SK-N-DZ (cell line): ENCODE results near the gene DTNB.
A peak's percentile ranks its signal among the peaks of the same experiment; 100 is the strongest.
"Not testable (repeated sequence)": the region's sequence is repeated elsewhere in the genome, so short reads cannot be mapped to it uniquely, and the experiment has no call there.

Experiments
- DNase-seq: peaks from one replicate; pipeline ENCODE4 v3.0.0-alpha.2; 2015; ENCODE audit warnings: low spot score

DTNB gene

GRCh38 chr2:25546852-25547251, 126.5 kb downstream of the DTNB start:
- DNase-seq: no peak

GRCh38 chr2:25545899-25546298, 127.5 kb downstream of the DTNB start:
- DNase-seq: no peak

DNA sequence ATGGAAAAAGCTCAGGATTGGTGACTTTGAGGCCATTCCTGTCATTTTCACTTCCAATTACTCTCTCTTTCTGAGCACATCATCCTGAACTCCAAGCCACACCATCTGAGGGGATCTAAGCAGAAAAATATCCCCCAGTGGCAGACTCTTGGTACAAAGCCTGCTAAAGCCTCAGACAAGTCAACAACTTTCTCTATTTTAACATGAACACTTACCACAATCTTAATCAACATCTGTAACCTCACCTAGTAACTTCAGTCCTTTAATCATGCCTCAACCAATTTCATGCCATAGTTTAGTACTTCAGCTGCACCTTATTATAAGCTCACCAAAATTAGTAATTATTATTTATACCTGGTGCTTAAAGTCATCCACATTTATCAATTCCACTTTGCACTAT, 128.9 kb downstream of the DTNB start:
- DNase-seq: no peak

DNA sequence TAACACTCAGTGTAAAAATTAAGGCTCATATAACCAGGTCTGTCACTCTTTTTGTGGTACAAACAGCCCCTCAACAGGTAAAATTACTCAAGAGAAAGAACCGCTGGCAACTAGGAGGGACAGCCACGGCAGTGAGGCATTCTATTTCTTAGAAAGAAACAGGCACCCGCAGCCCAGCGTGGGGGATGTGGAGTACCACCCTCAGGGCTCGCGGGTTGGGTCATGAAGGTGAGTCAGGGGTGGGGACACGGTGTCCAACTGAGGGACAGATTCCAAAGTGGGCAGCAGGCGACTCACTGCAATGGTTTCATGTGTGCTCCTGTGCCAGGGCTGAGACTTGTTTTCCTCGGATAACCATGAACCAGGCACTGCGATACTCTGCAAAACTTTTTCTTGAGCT, 129.4 kb downstream of the DTNB start:
- DNase-seq: no peak

GRCh38 chr2:25541378-25541777, 132.0 kb downstream of the DTNB start:
- no peak for DNase-seq

DNA sequence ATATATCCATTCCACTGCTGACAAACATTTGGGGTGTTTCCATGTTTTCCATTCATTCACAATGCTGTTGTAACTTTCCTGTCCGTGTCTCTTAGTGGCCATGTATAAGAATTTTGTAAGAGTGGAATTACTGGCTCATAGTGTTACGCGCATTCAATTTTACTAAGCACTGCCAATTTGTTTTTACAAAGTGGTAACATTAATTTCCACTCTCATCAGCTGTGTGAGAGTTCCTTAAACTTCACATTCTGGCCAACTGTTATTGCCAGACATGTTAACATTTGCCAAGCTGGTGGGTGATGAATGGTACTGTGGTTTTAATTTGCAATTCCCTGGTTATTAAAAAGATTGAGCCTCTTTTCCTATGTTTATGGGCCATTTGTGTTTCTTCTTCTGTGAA, 134.2 kb downstream of the DTNB start:
- DNase-seq: no peak

DNA sequence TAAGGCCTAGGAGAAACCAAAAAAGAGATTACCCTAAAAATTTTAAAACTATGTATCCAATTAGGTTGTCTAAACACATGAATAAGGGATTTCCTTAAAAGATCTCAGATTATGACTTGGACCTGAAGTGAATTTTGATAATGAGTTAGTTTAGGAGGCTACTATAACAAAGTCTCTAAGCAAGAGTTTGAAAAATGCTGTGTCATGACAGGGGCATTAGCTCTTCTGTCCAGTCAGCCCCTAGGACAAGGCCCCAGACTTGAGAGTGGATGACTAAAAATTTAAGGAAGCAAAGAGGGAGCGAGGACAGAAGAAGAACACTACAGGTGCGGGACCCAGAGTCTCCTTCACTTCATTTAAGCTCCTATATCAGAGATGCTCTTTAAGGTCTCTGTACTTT, 135.9 kb downstream of the DTNB start:
- DNase-seq: no peak

- DNase-seq: not testable (repeated sequence)
Observed at GRCh38 chr2:25535411-25536289, 137.7 kb downstream of the DTNB start.

- not testable (repeated sequence) for DNase-seq
Observed at GRCh38 chr2:25534937-25535336, 138.4 kb downstream of the DTNB start.

- DNase-seq: no peak
Observed at GRCh38 chr2:25534455-25534854, 138.9 kb downstream of the DTNB start.

DNA sequence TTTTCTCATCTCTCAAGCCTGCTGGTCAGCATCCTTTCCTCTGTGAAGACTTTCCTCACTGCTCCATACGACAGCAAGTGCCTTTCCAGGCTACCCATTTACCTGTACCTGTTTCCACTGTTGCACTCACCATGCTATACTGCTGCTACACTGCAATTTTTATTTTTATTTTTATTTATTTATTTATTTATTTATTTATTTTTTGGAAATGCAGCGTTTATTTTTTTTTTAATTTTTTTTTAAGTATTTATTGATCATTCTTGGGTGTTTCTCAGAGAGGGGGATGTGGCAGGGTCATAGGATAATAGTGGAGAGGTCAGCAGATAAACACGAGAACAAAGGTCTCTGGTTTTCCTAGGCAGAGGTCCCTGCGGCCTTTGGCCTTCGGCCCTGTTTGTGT, 139.6 kb downstream of the DTNB start:
- not testable (repeated sequence) for DNase-seq

- DNase-seq: no peak
Observed at GRCh38 chr2:25532521-25532920, 140.9 kb downstream of the DTNB start.

GRCh38 chr2:25529034-25529433, 144.3 kb downstream of the DTNB start:
- no peak for DNase-seq

- no peak for DNase-seq
Observed at GRCh38 chr2:25528173-25528572, 145.2 kb downstream of the DTNB start.

- DNase-seq: no peak
Observed at GRCh38 chr2:25524507-25524906, 148.9 kb downstream of the DTNB start.

- no peak for DNase-seq
Observed at GRCh38 chr2:25523060-25523459, 150.3 kb downstream of the DTNB start.

GRCh38 chr2:25521665-25522387, 151.6 kb downstream of the DTNB start:
- peak; percentile 39 for DNase-seq

DNA sequence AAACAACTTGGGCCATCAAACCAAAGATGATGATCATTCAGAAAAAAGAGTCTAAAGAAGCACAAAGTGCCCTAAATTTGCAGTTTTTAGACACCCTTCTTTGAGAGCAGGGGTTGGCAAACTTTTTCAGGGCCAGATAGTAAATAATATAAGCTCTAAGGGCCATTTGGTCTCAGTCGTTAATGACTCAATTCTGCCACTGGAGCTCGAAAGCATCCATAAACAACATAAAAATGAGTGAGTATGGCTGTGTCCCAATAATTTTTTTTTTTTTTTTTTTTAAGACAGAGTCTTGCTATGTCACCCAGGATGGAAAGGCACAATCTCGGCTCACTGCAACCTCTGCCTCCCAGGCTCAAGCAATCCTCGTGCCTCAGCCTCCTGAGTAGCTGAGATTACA, 152.3 kb downstream of the DTNB start:
- DNase-seq: no peak

- DNase-seq: no peak
Observed at GRCh38 chr2:25517701-25518100, 155.7 kb downstream of the DTNB start.

GRCh38 chr2:25514043-25514637, 159.2 kb downstream of the DTNB start:
- DNase-seq: no peak

- no peak for DNase-seq
Observed at GRCh38 chr2:25512707-25513106, 160.7 kb downstream of the DTNB start.

GRCh38 chr2:25506226-25506625, 167.2 kb downstream of the DTNB start:
- no peak for DNase-seq

- DNase-seq: no peak
Observed at GRCh38 chr2:25505622-25506021, 167.8 kb downstream of the DTNB start.
